Measurements from ENCODE around the gene CTNNA3.

- TF ChIP-seq CTCF (conservative IDR thresholded peaks at IDR 0.05 in 1 of 2, IDR thresholded peaks at IDR 0.05 in 1 of 2; ENCODE audit: extremely low read depth in 1 of 2, insufficient read depth in 1 of 2, low read depth in 1 of 2, low read length in 2 of 2) = no peak
- TF ChIP-seq EZH2 (IDR thresholded peaks at IDR 0.05; ENCODE audit: borderline replicate concordance, low read length) = no peak
Observed at GRCh38 chr10:67036808-67037207, 659.2 kb downstream of the CTNNA3 start.

Measured in mammary epithelial cell (primary cell).